ENCODE data around the gene ZNHIT2.
A peak's percentile ranks its signal among the peaks of the same experiment; 100 is the strongest.
"Not testable (repeated sequence)": the region's sequence is repeated elsewhere in the genome, so short reads cannot be mapped to it uniquely, and the experiment has no call there.

Gene ZNHIT2

GRCh38 chr11:65151331-65151899 lies 33.9 kb upstream of the ZNHIT2 start:
- peaks cover 5% of the 10 kb centered on the region for H3K4me1 ChIP-seq (ENCODE audit: control insufficient read depth, insufficient read depth, low read length)
- no peak overlapping the region for H3K27ac ChIP-seq (ENCODE audit: low read length)
- no peak overlapping the region for H3K4me3 ChIP-seq (ENCODE audit: low read length in 2 of 2)
- no peaks in the 10 kb centered on the region for H3K9me3 ChIP-seq (ENCODE audit: control insufficient read depth in 2 of 2, low read length in 2 of 2)
- peaks cover 2 to 3% of the 10 kb centered on the region in 2 donors for H3K27me3 ChIP-seq (ENCODE audit: control insufficient read depth in 1 of 2, insufficient read depth in 2 of 2, low read length in 2 of 2)
- H3K9ac ChIP-seq (ENCODE audit: low read length in 2 of 2) = no peak overlapping the region
- H3K36me3 ChIP-seq (ENCODE audit: control insufficient read depth in 2 of 2, insufficient read depth in 2 of 2, low read length in 2 of 2) = no peaks in the 10 kb centered on the region

GRCh38 chr11:65150509-65151299 lies 33.2 kb upstream of the ZNHIT2 start:
- Histone ChIP-seq H3K9ac (ENCODE audit: low read length in 2 of 2) (no peak overlapping the region), H3K4me1 (ENCODE audit: control insufficient read depth, insufficient read depth, low read length) (peaks cover 5% of the 10 kb centered on the region), H3K27me3 (ENCODE audit: control insufficient read depth in 1 of 2, insufficient read depth in 2 of 2, low read length in 2 of 2) (peaks cover 2 to 4% of the 10 kb centered on the region in 2 donors), H3K4me3 (ENCODE audit: low read length in 2 of 2) (no peak overlapping the region), H3K27ac (ENCODE audit: low read length) (no peak overlapping the region), H3K9me3 (ENCODE audit: control insufficient read depth in 2 of 2, low read length in 2 of 2) (no peaks in the 10 kb centered on the region), H3K36me3 (ENCODE audit: control insufficient read depth in 2 of 2, insufficient read depth in 2 of 2, low read length in 2 of 2) (no peaks in the 10 kb centered on the region)

GRCh38 chr11:65150131-65150508 lies 32.6 kb upstream of the ZNHIT2 start:
- H3K4me3 ChIP-seq (ENCODE audit: low read length in 2 of 2); H3K36me3 ChIP-seq (ENCODE audit: control insufficient read depth in 2 of 2, insufficient read depth in 2 of 2, low read length in 2 of 2); H3K9me3 ChIP-seq (ENCODE audit: control insufficient read depth in 2 of 2, low read length in 2 of 2); H3K4me1 ChIP-seq (ENCODE audit: control insufficient read depth, insufficient read depth, low read length); H3K27me3 ChIP-seq (ENCODE audit: control insufficient read depth in 1 of 2, insufficient read depth in 2 of 2, low read length in 2 of 2); H3K9ac ChIP-seq (ENCODE audit: low read length in 2 of 2); H3K27ac ChIP-seq (ENCODE audit: low read length): not testable (repeated sequence)

- Histone ChIP-seq H3K4me1 (ENCODE audit: control insufficient read depth, insufficient read depth, low read length) (peaks cover 5% of the 10 kb centered on the region), H3K4me3 (ENCODE audit: low read length in 2 of 2) (no peak overlapping the region), H3K27me3 (ENCODE audit: control insufficient read depth in 1 of 2, insufficient read depth in 2 of 2, low read length in 2 of 2) (peaks cover 2 to 4% of the 10 kb centered on the region in 2 donors), H3K9ac (ENCODE audit: low read length in 2 of 2) (no peak overlapping the region), H3K9me3 (ENCODE audit: control insufficient read depth in 2 of 2, low read length in 2 of 2) (no peaks in the 10 kb centered on the region), H3K36me3 (ENCODE audit: control insufficient read depth in 2 of 2, insufficient read depth in 2 of 2, low read length in 2 of 2) (no peaks in the 10 kb centered on the region), H3K27ac (ENCODE audit: low read length) (no peak overlapping the region)
Observed at GRCh38 chr11:65148657-65149056, 31.2 kb upstream of the ZNHIT2 start.

- Histone ChIP-seq H3K4me3 (ENCODE audit: low read length in 2 of 2) (no peak overlapping the region), H3K4me1 (ENCODE audit: control insufficient read depth, insufficient read depth, low read length) (peaks cover 5% of the 10 kb centered on the region), H3K9me3 (ENCODE audit: control insufficient read depth in 2 of 2, low read length in 2 of 2) (no peaks in the 10 kb centered on the region), H3K36me3 (ENCODE audit: control insufficient read depth in 2 of 2, insufficient read depth in 2 of 2, low read length in 2 of 2) (no peaks in the 10 kb centered on the region), H3K27ac (ENCODE audit: low read length) (no peak overlapping the region), H3K27me3 (ENCODE audit: control insufficient read depth in 1 of 2, insufficient read depth in 2 of 2, low read length in 2 of 2) (peaks cover 2 to 4% of the 10 kb centered on the region in 2 donors), H3K9ac (ENCODE audit: low read length in 2 of 2) (no peak overlapping the region)
Observed at GRCh38 chr11:65147352-65148075, 30.0 kb upstream of the ZNHIT2 start.

GRCh38 chr11:65141896-65142494 lies 24.5 kb upstream of the ZNHIT2 start:
- Histone ChIP-seq H3K27me3 (ENCODE audit: control insufficient read depth in 1 of 2, insufficient read depth in 2 of 2, low read length in 2 of 2) (peaks cover 2 to 4% of the 10 kb centered on the region in 2 donors), H3K4me3 (ENCODE audit: low read length in 2 of 2) (no peak overlapping the region), H3K9me3 (ENCODE audit: control insufficient read depth in 2 of 2, low read length in 2 of 2) (no peaks in the 10 kb centered on the region), H3K36me3 (ENCODE audit: control insufficient read depth in 2 of 2, insufficient read depth in 2 of 2, low read length in 2 of 2) (no peaks in the 10 kb centered on the region), H3K27ac (ENCODE audit: low read length) (no peak overlapping the region), H3K4me1 (ENCODE audit: control insufficient read depth, insufficient read depth, low read length) (no peaks in the 10 kb centered on the region), H3K9ac (ENCODE audit: low read length in 2 of 2) (no peak overlapping the region)

GRCh38 chr11:65136515-65137096 lies 19.1 kb upstream of the ZNHIT2 start:
- no peak overlapping the region for H3K9ac ChIP-seq (ENCODE audit: low read length in 2 of 2)
- H3K27ac ChIP-seq (ENCODE audit: low read length) = no peak overlapping the region

GRCh38 chr11:65135633-65136145 lies 18.2 kb upstream of the ZNHIT2 start:
- H3K27me3 ChIP-seq (ENCODE audit: control insufficient read depth in 1 of 2, insufficient read depth in 2 of 2, low read length in 2 of 2) = no peaks in the 10 kb centered on the region
- H3K27ac ChIP-seq (ENCODE audit: low read length) = peak overlapping the region; percentile 99
- H3K9me3 ChIP-seq (ENCODE audit: control insufficient read depth in 2 of 2, low read length in 2 of 2) = no peaks in the 10 kb centered on the region
- H3K9ac ChIP-seq (ENCODE audit: low read length in 2 of 2) = peak overlapping the region; percentile 89 to 100
- H3K4me3 ChIP-seq (ENCODE audit: low read length in 2 of 2) = peak overlapping the region; percentile 80 to 93
- H3K36me3 ChIP-seq (ENCODE audit: control insufficient read depth in 2 of 2, insufficient read depth in 2 of 2, low read length in 2 of 2) = peaks cover 14 to 19% of the 10 kb centered on the region in 2 donors
- peaks cover 33% of the 10 kb centered on the region for H3K4me1 ChIP-seq (ENCODE audit: control insufficient read depth, insufficient read depth, low read length)

More at GRCh38 chr11:65136515-65137096, 19.1 kb upstream of the ZNHIT2 start:
- no peaks in the 10 kb centered on the region for H3K27me3 ChIP-seq (ENCODE audit: control insufficient read depth in 1 of 2, insufficient read depth in 2 of 2, low read length in 2 of 2)
- H3K36me3 ChIP-seq (ENCODE audit: control insufficient read depth in 2 of 2, insufficient read depth in 2 of 2, low read length in 2 of 2) = peaks cover 5 to 10% of the 10 kb centered on the region in 2 donors
- peaks cover 31% of the 10 kb centered on the region for H3K4me1 ChIP-seq (ENCODE audit: control insufficient read depth, insufficient read depth, low read length)
- H3K9me3 ChIP-seq (ENCODE audit: control insufficient read depth in 2 of 2, low read length in 2 of 2) = no peaks in the 10 kb centered on the region
- H3K4me3 ChIP-seq (ENCODE audit: low read length in 2 of 2) = no peak overlapping the region

- H3K4me3 ChIP-seq (ENCODE audit: low read length in 2 of 2) = peak overlapping the region; percentile 80 to 93
- H3K36me3 ChIP-seq (ENCODE audit: control insufficient read depth in 2 of 2, insufficient read depth in 2 of 2, low read length in 2 of 2) = peaks cover 15 to 22% of the 10 kb centered on the region in 2 donors
- H3K9ac ChIP-seq (ENCODE audit: low read length in 2 of 2) = peak overlapping the region; percentile 89 to 100
- H3K27me3 ChIP-seq (ENCODE audit: control insufficient read depth in 1 of 2, insufficient read depth in 2 of 2, low read length in 2 of 2) = no peaks in the 10 kb centered on the region
- peak overlapping the region; percentile 99 for H3K27ac ChIP-seq (ENCODE audit: low read length)
- peaks cover 33% of the 10 kb centered on the region for H3K4me1 ChIP-seq (ENCODE audit: control insufficient read depth, insufficient read depth, low read length)
- H3K9me3 ChIP-seq (ENCODE audit: control insufficient read depth in 2 of 2, low read length in 2 of 2) = no peaks in the 10 kb centered on the region
Observed at GRCh38 chr11:65134952-65135632, 17.6 kb upstream of the ZNHIT2 start.
